Activated CD8-positive, alpha-beta memory T cell treated with anti-CD3 and anti-CD28 coated beads, Interleukin-2, amount 10 ng/mL, durations not matched to agents 7 days and 5 days (primary cell): ENCODE measurements around the gene WFS1. TPM values are rescaled to one million over a fixed set of nuclear protein-coding genes. Genes with fewer than 3 reads are reported as not detected.

Experiments
- ATAC-seq: fragments of 150-1000 bp; cut with Tn5 transposase; one replicate; pipeline ENCODE4 v1.10.0; 2021; ENCODE audit warnings: moderate library complexity
- CTCF ChIA-PET: fragments of 350-600 bp; sonication (Branson Sonifier 250); formaldehyde crosslinking; loops from one replicate; lab custom pipeline; 2021; ENCODE audit warnings: antibody characterized with exemption; lab: Charles Lee
- DNase-seq: peaks from one replicate; pipeline ENCODE4 v3.0.0-alpha.2; 2020
- H3K27ac Mint-ChIP-seq: one replicate; pipeline ENCODE4 v1.8.0; 2021; ENCODE audit warnings: mild to moderate bottlenecking, mixed read lengths
- H3K27me3 Mint-ChIP-seq: one replicate; pipeline ENCODE4 v1.8.0; 2021; ENCODE audit warnings: mixed read lengths
- H3K36me3 Mint-ChIP-seq: one replicate; pipeline ENCODE4 v1.8.0; 2021; ENCODE audit warnings: mild to moderate bottlenecking, mixed read lengths
- H3K4me1 Mint-ChIP-seq: one replicate; pipeline ENCODE4 v1.8.0; 2021; ENCODE audit warnings: mixed read lengths
- H3K4me3 Mint-ChIP-seq: one replicate; pipeline ENCODE4 v1.8.0; 2021; ENCODE audit warnings: mild to moderate bottlenecking, moderate library complexity, mixed read lengths
- H3K9me3 Mint-ChIP-seq: one replicate; pipeline ENCODE4 v1.8.0; 2022; ENCODE audit warnings: low read depth, mixed read lengths
- total RNA-seq, 2 experiments: library from RNA; stranded (reverse); gene quantifications; one replicate each; pipeline ENCODE4 v1.2.3, GENCODE V29; 2021

WFS1 gene
- total RNA-seq: 1 to 10 TPM; 1.8 to 2.2 TPM

DNA sequence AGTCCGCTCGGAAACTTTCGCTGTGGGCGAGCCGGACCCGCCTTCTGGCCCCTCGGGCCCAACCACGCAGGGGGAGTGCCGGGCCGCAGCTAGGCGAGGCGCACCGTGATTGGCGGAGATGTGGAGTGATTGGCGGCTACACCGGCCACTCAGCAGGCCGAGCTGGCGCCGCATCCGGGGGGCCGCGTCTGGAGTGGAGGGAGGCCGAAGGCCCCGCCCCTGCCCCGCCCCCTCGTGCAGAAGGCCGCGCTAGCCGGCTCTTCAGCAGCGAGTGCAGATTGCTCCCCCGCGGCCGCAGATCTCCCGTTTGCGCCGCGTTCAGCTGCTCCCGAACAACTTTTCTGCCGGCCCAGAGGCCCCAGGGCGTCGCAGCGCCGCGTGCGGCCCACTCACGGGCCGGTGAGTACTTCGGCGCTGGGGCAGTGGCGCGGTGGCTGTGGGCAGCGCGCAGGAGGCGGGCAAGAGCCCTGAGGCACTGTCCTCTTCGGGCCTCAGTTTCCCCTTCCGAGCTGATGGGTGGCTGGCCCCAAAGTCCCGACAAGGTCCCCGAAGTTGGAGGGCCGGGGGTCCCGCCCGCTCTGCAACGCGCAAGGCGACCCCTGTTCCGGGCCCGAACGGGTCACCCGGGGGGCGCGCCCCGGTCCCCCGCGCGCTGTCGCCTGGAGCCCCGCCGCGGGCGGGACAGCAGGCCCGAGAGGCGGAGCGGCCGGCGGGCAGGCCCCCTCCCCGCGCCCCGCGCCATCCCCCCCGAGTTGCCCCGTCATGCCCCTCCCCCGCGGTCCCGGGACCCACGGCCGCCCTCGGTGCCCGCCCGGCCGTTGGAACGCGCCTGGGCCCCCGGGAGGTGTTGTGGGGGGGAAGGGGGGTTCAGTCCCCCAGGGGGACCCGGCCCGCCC lies at the start of gene WFS1:
WFS1 (plus strand) TSS at position 235 of the 896 bp plus-strand sequence. CDS start 7,606 bp downstream, outside the sequence.
- CTCF ChIA-PET: interaction anchor here (0.9 to 30.7 kb wide), 7 partner anchors 10 to 272 kb away, joined by 3 to 685 read pairs (median 4); no protein-coding TSS in a partner anchor
- Mint-ChIP-seq H3K9me3 (no peaks in the 10 kb centered on the region), H3K27ac (no peak within 1 kb of the TSS), H3K4me3 (peak within 1 kb of the TSS; percentile 67), H3K4me1 (peaks cover 26% of the 10 kb centered on the region), H3K36me3 (no peaks in the 10 kb centered on the region), H3K27me3 (peaks cover 58% of the 10 kb centered on the region)
- DNase-seq: peak; percentile 98
- ATAC-seq: peak; percentile 100

- Mint-ChIP-seq H3K4me1 (no peaks in the 10 kb centered on the region), H3K27ac (no peak overlapping the region), H3K9me3 (no peaks in the 10 kb centered on the region), H3K36me3 (peaks cover 6% of the 10 kb centered on the region), H3K4me3 (no peak overlapping the region), H3K27me3 (peaks cover 79% of the 10 kb centered on the region)
- DNase-seq (no peak), ATAC-seq (no peak)
- CTCF ChIA-PET: interaction anchor here (0.9 to 1.9 kb wide), 4 partner anchors 19 to 109 kb away, joined by 3 to 6 read pairs (median 4); no protein-coding TSS in a partner anchor
These were observed 48.3 kb upstream of the WFS1 start for GRCh38 chr4:6221301-6221850.

DNA sequence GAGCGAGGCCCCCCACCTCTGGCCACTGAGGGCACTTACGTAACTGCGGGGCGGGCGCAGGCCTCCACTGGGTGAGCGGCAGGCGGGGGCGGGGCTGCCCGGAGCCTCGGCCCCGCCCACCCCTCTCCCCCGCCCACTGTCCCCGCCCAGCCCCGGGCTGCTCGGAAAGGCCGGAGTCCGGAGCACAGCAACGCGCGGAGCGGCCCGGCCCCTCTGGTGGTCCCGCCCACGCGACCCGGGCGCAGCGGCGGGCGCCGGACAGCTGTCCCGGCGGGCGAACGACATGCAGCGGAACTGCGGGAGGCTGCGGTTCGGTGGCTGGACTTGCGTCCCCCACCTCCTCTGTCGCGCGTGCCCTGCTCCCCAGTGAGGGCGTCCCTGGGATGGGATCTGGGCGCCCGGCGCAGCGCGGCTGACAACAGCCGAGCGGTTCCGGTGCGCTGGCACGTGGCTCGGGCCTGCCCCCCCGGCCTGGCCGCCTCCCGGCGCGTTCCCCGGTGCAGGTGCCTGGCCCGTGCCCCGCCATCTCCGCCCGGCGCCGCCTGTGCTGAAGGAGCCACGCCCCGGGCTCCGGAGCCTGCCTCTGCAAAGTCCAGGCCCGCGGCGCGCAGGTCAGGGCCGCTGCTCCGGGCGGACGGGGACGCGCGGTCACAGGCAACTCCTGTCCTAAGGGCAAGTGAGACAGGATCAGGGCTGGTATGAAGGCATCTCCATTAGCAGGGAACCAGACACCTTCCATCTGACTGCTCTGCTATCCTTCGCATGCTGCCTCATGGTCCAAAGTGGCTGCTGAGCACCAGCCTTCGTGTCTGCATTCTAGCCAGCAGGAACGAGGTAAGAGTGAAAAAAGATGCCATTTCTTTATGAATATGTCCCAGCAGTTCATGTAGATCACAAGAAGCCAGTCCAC lies 47.5 kb upstream of the WFS1 start:
- Mint-ChIP-seq H3K27ac (no peak overlapping the region), H3K4me3 (no peak overlapping the region), H3K4me1 (no peaks in the 10 kb centered on the region), H3K36me3 (peaks cover 3% of the 10 kb centered on the region), H3K27me3 (peaks cover 72% of the 10 kb centered on the region), H3K9me3 (no peaks in the 10 kb centered on the region)
- DNase-seq (no peak), ATAC-seq (peak; percentile 53)
- CTCF ChIA-PET: interaction anchor here (1.3 kb wide), 1 partner anchor 88 kb away, joined by 5 read pairs; no protein-coding TSS in a partner anchor

DNA sequence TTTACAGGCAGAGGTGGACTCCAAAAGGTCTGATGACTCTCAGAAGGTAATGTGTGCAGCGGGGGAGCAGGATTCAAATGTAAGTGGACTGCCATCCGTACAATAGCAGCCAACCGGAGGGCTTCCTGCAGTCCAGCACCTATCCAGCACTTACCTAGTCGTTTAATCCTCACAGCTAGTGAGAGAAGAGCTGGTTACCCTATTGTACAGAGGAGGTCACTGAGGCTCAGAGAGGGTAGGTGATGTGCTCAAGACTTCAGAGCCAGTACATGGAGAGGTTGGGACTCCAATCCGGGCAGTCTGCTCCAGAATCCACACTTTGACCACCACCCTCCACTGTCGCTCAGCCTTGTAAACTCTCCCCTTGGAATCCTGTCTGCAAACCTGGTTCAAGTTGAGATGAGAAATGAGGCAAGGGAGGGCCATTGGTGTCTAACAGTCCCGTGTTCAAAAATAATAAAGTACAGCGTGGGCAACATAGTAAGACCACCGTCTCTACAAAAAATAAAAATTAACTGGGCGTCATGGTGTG lies 46.8 kb upstream of the WFS1 start:
- Mint-ChIP-seq H3K27ac (no peak overlapping the region), H3K4me1 (no peaks in the 10 kb centered on the region), H3K4me3 (no peak overlapping the region), H3K36me3 (peaks cover 3% of the 10 kb centered on the region), H3K9me3 (no peaks in the 10 kb centered on the region), H3K27me3 (peaks cover 65% of the 10 kb centered on the region)
- DNase-seq: no peak
- CTCF ChIA-PET: no interaction called here
- ATAC-seq: no peak

DNA sequence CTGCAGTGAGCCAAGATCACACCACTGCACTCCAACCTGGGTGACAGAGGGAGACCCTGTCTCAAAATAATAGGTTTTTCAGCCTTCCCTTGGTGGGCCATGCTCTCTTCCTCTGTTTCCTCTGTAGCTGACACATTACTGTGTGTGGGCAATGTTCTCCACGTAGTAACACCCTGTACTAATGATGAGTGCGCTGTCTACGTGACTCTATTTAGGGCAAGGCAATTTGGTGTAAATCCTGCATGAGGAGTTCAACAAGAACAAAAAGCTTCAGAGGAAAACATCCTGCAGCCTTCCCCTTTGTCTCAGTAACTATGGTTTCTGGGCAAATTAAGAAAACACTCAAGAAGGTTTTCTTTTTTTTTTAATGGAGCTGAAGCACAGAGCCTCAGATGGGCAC lies 44.9 kb upstream of the WFS1 start:
- Mint-ChIP-seq H3K9me3 (no peaks in the 10 kb centered on the region), H3K4me1 (no peaks in the 10 kb centered on the region), H3K27ac (no peak overlapping the region), H3K36me3 (peaks cover 3% of the 10 kb centered on the region), H3K27me3 (peaks cover 54% of the 10 kb centered on the region), H3K4me3 (no peak overlapping the region)
- ATAC-seq (no peak), DNase-seq (no peak)
- CTCF ChIA-PET: interaction anchor here (0.9 to 1.5 kb wide), 4 partner anchors 26 to 109 kb away, joined by 3 to 4 read pairs (median 3); no protein-coding TSS in a partner anchor

- DNase-seq (peak; percentile 52), ATAC-seq (no peak)
- CTCF ChIA-PET: interaction anchor here (0.9 to 2.3 kb wide), 5 partner anchors 26 to 321 kb away, joined by 3 to 5 read pairs (median 4); no protein-coding TSS in a partner anchor
- Mint-ChIP-seq H3K27ac (no peak overlapping the region), H3K36me3 (peaks cover 3% of the 10 kb centered on the region), H3K27me3 (peaks cover 49% of the 10 kb centered on the region), H3K9me3 (no peaks in the 10 kb centered on the region), H3K4me3 (no peak overlapping the region), H3K4me1 (no peaks in the 10 kb centered on the region)
These were observed 44.2 kb upstream of the WFS1 start for GRCh38 chr4:6225469-6225868.

DNA sequence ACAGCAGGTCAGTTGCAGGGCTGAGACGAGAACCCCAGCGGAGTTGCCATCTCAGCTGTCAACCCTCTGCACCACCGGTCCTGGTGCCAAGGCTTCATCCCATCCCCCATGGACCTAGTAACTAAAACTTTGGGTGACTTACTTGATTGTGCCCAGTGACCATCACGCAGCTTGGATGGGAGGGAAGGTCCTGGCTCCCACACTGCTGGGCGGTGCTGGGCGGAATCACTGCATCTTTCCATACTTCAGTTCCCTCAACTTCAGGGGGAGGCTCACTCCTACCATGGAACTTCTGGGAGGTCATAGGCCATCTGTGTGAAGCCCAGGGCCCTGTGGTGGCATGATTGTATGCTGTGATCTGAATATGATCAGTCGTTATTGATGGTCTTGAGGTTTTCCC lies 43.1 kb upstream of the WFS1 start:
- Mint-ChIP-seq H3K36me3 (peaks cover 3% of the 10 kb centered on the region), H3K27me3 (peaks cover 39% of the 10 kb centered on the region), H3K27ac (no peak overlapping the region), H3K4me1 (no peaks in the 10 kb centered on the region), H3K4me3 (no peak overlapping the region), H3K9me3 (no peaks in the 10 kb centered on the region)
- ATAC-seq (no peak), DNase-seq (no peak)
- CTCF ChIA-PET: interaction anchor here (1.5 to 2.3 kb wide), 2 partner anchors 92 to 320 kb away, joined by 5 read pairs; no protein-coding TSS in a partner anchor

GRCh38 chr4:6227412-6228157 lies 42.1 kb upstream of the WFS1 start:
- Mint-ChIP-seq H3K27me3 (peaks cover 35% of the 10 kb centered on the region), H3K36me3 (peaks cover under 1% of the 10 kb centered on the region), H3K27ac (no peak overlapping the region), H3K4me3 (no peak overlapping the region), H3K4me1 (no peaks in the 10 kb centered on the region), H3K9me3 (no peaks in the 10 kb centered on the region)
- DNase-seq: no peak
- ATAC-seq: no peak
- CTCF ChIA-PET: interaction anchor here (2.3 kb wide), 1 partner anchor 93 kb away, joined by 5 read pairs; no protein-coding TSS in a partner anchor

GRCh38 chr4:6228158-6229067 lies 41.2 kb upstream of the WFS1 start:
- H3K4me3 Mint-ChIP-seq: no peak overlapping the region
- peaks cover 27% of the 10 kb centered on the region for H3K27me3 Mint-ChIP-seq
- no peak for DNase-seq
- H3K27ac Mint-ChIP-seq: no peak overlapping the region
- H3K9me3 Mint-ChIP-seq: no peaks in the 10 kb centered on the region
- CTCF ChIA-PET: no interaction called here
- no peaks in the 10 kb centered on the region for H3K36me3 Mint-ChIP-seq
- ATAC-seq: no peak
- H3K4me1 Mint-ChIP-seq: no peaks in the 10 kb centered on the region

GRCh38 chr4:6229095-6229494 lies 40.6 kb upstream of the WFS1 start:
- no peaks in the 10 kb centered on the region for H3K4me1 Mint-ChIP-seq
- no peak for ATAC-seq
- no peaks in the 10 kb centered on the region for H3K36me3 Mint-ChIP-seq
- CTCF ChIA-PET: interaction anchor here (1.1 to 1.4 kb wide), 3 partner anchors 21 to 102 kb away, joined by 3 to 6 read pairs (median 5); no protein-coding TSS in a partner anchor
- peaks cover 20% of the 10 kb centered on the region for H3K27me3 Mint-ChIP-seq
- DNase-seq: no peak
- H3K9me3 Mint-ChIP-seq: no peaks in the 10 kb centered on the region
- H3K27ac Mint-ChIP-seq: no peak overlapping the region
- H3K4me3 Mint-ChIP-seq: no peak overlapping the region
